D341Med (cell line): Measurements from ENCODE around the gene OR10K1.
"Not testable (repeated sequence)": the region's sequence is repeated elsewhere in the genome, so short reads cannot be mapped to it uniquely, and the experiment has no call there.

Experiments used
- DNase-seq: peaks from one replicate; pipeline ENCODE4 v3.0.0; 2012; ENCODE audit warnings: low spot score

The OR10K1 gene

GRCh38 chr1:158461534-158461933 lies at the start of gene OR10K1:
Gene OR10K1, plus strand, starts transcription at chr1:158461834. Its CDS starts 3,728 bp downstream, at chr1:158465562.
- DNase-seq: no peak

GRCh38 chr1:158414651-158415345 lies 46.8 kb upstream of the OR10K1 start:
- no peak for DNase-seq

GRCh38 chr1:158417586-158417985 lies 44.0 kb upstream of the OR10K1 start:
- no peak for DNase-seq

GRCh38 chr1:158422212-158422611 lies 39.4 kb upstream of the OR10K1 start:
- DNase-seq: no peak

- no peak for DNase-seq
Measured at GRCh38 chr1:158425027-158425426, 36.6 kb upstream of the OR10K1 start.

GRCh38 chr1:158426137-158426536 lies 35.5 kb upstream of the OR10K1 start, which contains the start of gene OR10K2:
Gene OR10K2, minus strand, starts transcription at chr1:158426237. Its CDS starts 5,371 bp downstream, at chr1:158420866.
- DNase-seq: no peak

GRCh38 chr1:158430163-158430562 lies 31.5 kb upstream of the OR10K1 start:
- not testable (repeated sequence) for DNase-seq

GRCh38 chr1:158434741-158435140 lies 26.9 kb upstream of the OR10K1 start:
- no peak for DNase-seq

GRCh38 chr1:158445376-158445775 lies 16.3 kb upstream of the OR10K1 start:
- DNase-seq: no peak

GRCh38 chr1:158454537-158454936 lies 7.1 kb upstream of the OR10K1 start:
- DNase-seq: no peak

- DNase-seq: no peak
Measured at GRCh38 chr1:158457246-158457645, 4.4 kb upstream of the OR10K1 start.

- no peak for DNase-seq
Measured at GRCh38 chr1:158458263-158458662, 3.4 kb upstream of the OR10K1 start.

- no peak for DNase-seq
Measured at GRCh38 chr1:158471920-158472319, 10.3 kb downstream of the OR10K1 start, which contains the start of gene OR10R2. Gene OR10R2, plus strand, starts transcription at chr1:158472220. Its CDS starts 106 bp downstream, at chr1:158472326.

GRCh38 chr1:158485455-158485854 lies 23.8 kb downstream of the OR10K1 start:
- no peak for DNase-seq

GRCh38 chr1:158491316-158491715 lies 29.7 kb downstream of the OR10K1 start:
- DNase-seq: no peak

GRCh38 chr1:158493054-158493453 lies 31.4 kb downstream of the OR10K1 start:
- DNase-seq: no peak

- DNase-seq: no peak
Measured at GRCh38 chr1:158494796-158495195, 33.2 kb downstream of the OR10K1 start.

GRCh38 chr1:158496374-158496773 lies 34.7 kb downstream of the OR10K1 start:
- DNase-seq: no peak

GRCh38 chr1:158506369-158506987 lies 44.8 kb downstream of the OR10K1 start:
- DNase-seq: no peak

GRCh38 chr1:158507511-158507910 lies 45.9 kb downstream of the OR10K1 start:
- DNase-seq: no peak

- no peak for DNase-seq
Measured at GRCh38 chr1:158509471-158510156, 48.0 kb downstream of the OR10K1 start.

- DNase-seq: no peak
Measured at GRCh38 chr1:158516966-158517365, 55.3 kb downstream of the OR10K1 start.
